GM18867 (cell line): ENCODE results near the gene PSORS1C1.

Experiments
- ATAC-seq: cut with Tn5 transposase; IDR thresholded peaks from one replicate; pipeline ENCODE4 v1.9.1; 2021; ENCODE audit warnings: mild to moderate bottlenecking, moderate library complexity; ENCODE audit not compliant: unreplicated experiment

The PSORS1C1 gene

GRCh38 chr6:31125586-31126363, 11.2 kb downstream of the PSORS1C1 start:
- no peak for ATAC-seq

GRCh38 chr6:31126396-31127175, 12.0 kb downstream of the PSORS1C1 start:
- ATAC-seq = no peak

GRCh38 chr6:31128093-31128676, 13.6 kb downstream of the PSORS1C1 start:
- ATAC-seq = no peak

- no peak for ATAC-seq
Observed at GRCh38 chr6:31129130-31129529, 14.5 kb downstream of the PSORS1C1 start.

- ATAC-seq = no peak
Observed at GRCh38 chr6:31130751-31131150, 16.2 kb downstream of the PSORS1C1 start.

- no peak for ATAC-seq
Observed at GRCh38 chr6:31131595-31131994, 17.0 kb downstream of the PSORS1C1 start.

GRCh38 chr6:31132806-31133205, 18.2 kb downstream of the PSORS1C1 start:
- ATAC-seq = no peak

GRCh38 chr6:31135710-31136109, 21.1 kb downstream of the PSORS1C1 start:
- ATAC-seq = no peak

GRCh38 chr6:31138982-31139381, 24.4 kb downstream of the PSORS1C1 start, which contains the start of gene PSORS1C2:
Gene PSORS1C2 (minus strand): TSS chr6:31139066. CDS start chr6:31139026, 40 bp downstream.
- ATAC-seq = no peak

GRCh38 chr6:31139599-31139998, 25.0 kb downstream of the PSORS1C1 start:
- ATAC-seq = no peak

GRCh38 chr6:31140643-31141042, 26.0 kb downstream of the PSORS1C1 start:
- ATAC-seq = no peak

- no peak for ATAC-seq
Observed at GRCh38 chr6:31142361-31142761, 27.8 kb downstream of the PSORS1C1 start.

- ATAC-seq = no peak
Observed at GRCh38 chr6:31143148-31143547, 28.5 kb downstream of the PSORS1C1 start.

GRCh38 chr6:31144296-31144969, 29.8 kb downstream of the PSORS1C1 start:
- ATAC-seq = no peak

GRCh38 chr6:31144970-31145340, 30.4 kb downstream of the PSORS1C1 start:
- ATAC-seq = no peak

- no peak for ATAC-seq
Observed at GRCh38 chr6:31145386-31145785, 30.8 kb downstream of the PSORS1C1 start.

GRCh38 chr6:31149827-31150447, 35.3 kb downstream of the PSORS1C1 start:
- ATAC-seq = no peak

GRCh38 chr6:31152781-31153180, 38.2 kb downstream of the PSORS1C1 start:
- no peak for ATAC-seq

GRCh38 chr6:31154436-31154835, 39.8 kb downstream of the PSORS1C1 start:
- no peak for ATAC-seq

GRCh38 chr6:31156641-31157040, 42.0 kb downstream of the PSORS1C1 start:
- no peak for ATAC-seq
